ENCODE measurements around the gene KDM2B. TPM values are rescaled to one million over a fixed set of nuclear protein-coding genes. Genes with fewer than 3 reads are reported as not detected.
A peak's percentile ranks its signal among the peaks of the same experiment; 100 is the strongest.

Gene KDM2B
- total RNA-seq, 1 donor = 32.6 TPM

GRCh38 chr12:121455766-121456420 is 124.9 kb downstream of the KDM2B start:
- Histone ChIP-seq H2AFZ (ENCODE audit: low read length) (no peak overlapping the region), H3K27ac (ENCODE audit: low read depth, low read length) (no peak overlapping the region), H3K27me3 (ENCODE audit: insufficient read depth, low read length) (no peaks in the 10 kb centered on the region), H3K4me3 (ENCODE audit: insufficient read depth, low read length) (no peak overlapping the region), H3K79me2 (ENCODE audit: insufficient read depth, low read length) (peaks cover 74% of the 10 kb centered on the region), H3K4me1 (ENCODE audit: insufficient read depth, low read length) (no peaks in the 10 kb centered on the region), H3K4me2 (ENCODE audit: insufficient read depth, low read length) (no peak overlapping the region), H3K36me3 (ENCODE audit: insufficient read depth, low read length) (no peaks in the 10 kb centered on the region), H3K9me3 (ENCODE audit: low read depth, low read length) (no peaks in the 10 kb centered on the region), H4K20me1 (ENCODE audit: insufficient read depth, low read length) (peaks cover 21% of the 10 kb centered on the region)
- DNase-seq (ENCODE audit: insufficient read length, low spot score, missing footprints) = peak; percentile 53
- TF ChIP-seq CTCF (IDR thresholded peaks at IDR 0.05; ENCODE audit: extremely low read depth, low read depth, low read length) = no peak

- H2AFZ ChIP-seq (ENCODE audit: low read length) = no peak overlapping the region
- DNase-seq (ENCODE audit: insufficient read length, low spot score, missing footprints) = peak; percentile 31
- no peaks in the 10 kb centered on the region for H3K9me3 ChIP-seq (ENCODE audit: low read depth, low read length)
- H3K4me2 ChIP-seq (ENCODE audit: insufficient read depth, low read length) = no peak overlapping the region
- no peaks in the 10 kb centered on the region for H3K27me3 ChIP-seq (ENCODE audit: insufficient read depth, low read length)
- no peak for TF ChIP-seq CTCF (IDR thresholded peaks at IDR 0.05; ENCODE audit: extremely low read depth, low read depth, low read length)
- H3K36me3 ChIP-seq (ENCODE audit: insufficient read depth, low read length) = no peaks in the 10 kb centered on the region
- H3K4me3 ChIP-seq (ENCODE audit: insufficient read depth, low read length) = no peak overlapping the region
- H3K79me2 ChIP-seq (ENCODE audit: insufficient read depth, low read length) = peaks cover 67% of the 10 kb centered on the region
- H4K20me1 ChIP-seq (ENCODE audit: insufficient read depth, low read length) = peaks cover 12% of the 10 kb centered on the region
- H3K27ac ChIP-seq (ENCODE audit: low read depth, low read length) = no peak overlapping the region
- H3K4me1 ChIP-seq (ENCODE audit: insufficient read depth, low read length) = no peaks in the 10 kb centered on the region
Observed at GRCh38 chr12:121454921-121455320, 125.9 kb downstream of the KDM2B start.

- Histone ChIP-seq H3K4me1 (ENCODE audit: insufficient read depth, low read length) (no peaks in the 10 kb centered on the region), H3K4me3 (ENCODE audit: insufficient read depth, low read length) (no peak overlapping the region), H4K20me1 (ENCODE audit: insufficient read depth, low read length) (peaks cover 10% of the 10 kb centered on the region), H2AFZ (ENCODE audit: low read length) (no peak overlapping the region), H3K9me3 (ENCODE audit: low read depth, low read length) (no peaks in the 10 kb centered on the region), H3K79me2 (ENCODE audit: insufficient read depth, low read length) (peaks cover 71% of the 10 kb centered on the region), H3K27me3 (ENCODE audit: insufficient read depth, low read length) (no peaks in the 10 kb centered on the region), H3K27ac (ENCODE audit: low read depth, low read length) (no peak overlapping the region), H3K36me3 (ENCODE audit: insufficient read depth, low read length) (no peaks in the 10 kb centered on the region), H3K4me2 (ENCODE audit: insufficient read depth, low read length) (no peak overlapping the region)
- no peak for TF ChIP-seq CTCF (IDR thresholded peaks at IDR 0.05; ENCODE audit: extremely low read depth, low read depth, low read length)
- no peak for DNase-seq (ENCODE audit: insufficient read length, low spot score, missing footprints)
Observed at GRCh38 chr12:121453629-121454028, 127.2 kb downstream of the KDM2B start.

- Histone ChIP-seq H3K9me3 (ENCODE audit: low read depth, low read length) (no peaks in the 10 kb centered on the region), H3K79me2 (ENCODE audit: insufficient read depth, low read length) (peaks cover 68% of the 10 kb centered on the region), H3K27me3 (ENCODE audit: insufficient read depth, low read length) (no peaks in the 10 kb centered on the region), H3K4me2 (ENCODE audit: insufficient read depth, low read length) (peak overlapping the region; percentile 92), H3K36me3 (ENCODE audit: insufficient read depth, low read length) (no peaks in the 10 kb centered on the region), H2AFZ (ENCODE audit: low read length) (peak overlapping the region; percentile 80), H3K4me3 (ENCODE audit: insufficient read depth, low read length) (no peak overlapping the region), H3K4me1 (ENCODE audit: insufficient read depth, low read length) (no peaks in the 10 kb centered on the region), H3K27ac (ENCODE audit: low read depth, low read length) (peak overlapping the region; percentile 32), H4K20me1 (ENCODE audit: insufficient read depth, low read length) (peaks cover 9% of the 10 kb centered on the region)
- DNase-seq (ENCODE audit: insufficient read length, low spot score, missing footprints) = no peak
- no peak for TF ChIP-seq CTCF (IDR thresholded peaks at IDR 0.05; ENCODE audit: extremely low read depth, low read depth, low read length)
Observed at GRCh38 chr12:121452985-121453360, 127.8 kb downstream of the KDM2B start.

Measured in osteoblast (primary cell).